ENCODE data around the gene PHEX.

PHEX gene

GRCh38 chrX:21989384-21989783 lies 42.7 kb upstream of the PHEX start:
- Histone ChIP-seq H3K4me1 (ENCODE audit: insufficient read depth, low read length, severe bottlenecking) (peaks cover 5% of the 10 kb centered on the region), H3K36me3 (ENCODE audit: insufficient read depth, low read length) (peaks cover 33% of the 10 kb centered on the region), H3F3A (ENCODE audit: insufficient read depth, low read length) (no peaks in the 10 kb centered on the region), H3K27ac (ENCODE audit: low read depth, low read length, poor library complexity, severe bottlenecking) (no peak overlapping the region), H3K4me2 (ENCODE audit: low read length) (no peak overlapping the region), H4K20me1 (ENCODE audit: insufficient read depth, low read length) (no peaks in the 10 kb centered on the region), H2AFZ (ENCODE audit: low read length) (no peak overlapping the region), H3K79me2 (ENCODE audit: insufficient read depth, low read length) (no peaks in the 10 kb centered on the region), H3K9me3 (ENCODE audit: low read length) (no peaks in the 10 kb centered on the region), H3K9me2 (ENCODE audit: low read depth, low read length) (no peaks in the 10 kb centered on the region), H3K27me3 (ENCODE audit: insufficient read depth, low read length) (no peaks in the 10 kb centered on the region), H3K9ac (ENCODE audit: low read length) (no peak overlapping the region), H3K4me3 (ENCODE audit: low read depth, low read length, poor library complexity, severe bottlenecking) (no peak overlapping the region)
- TF ChIP-seq EZH2 (IDR thresholded peaks at IDR 0.05; ENCODE audit: borderline replicate concordance, low read length): no peak
- no peak for TF ChIP-seq CTCF (IDR thresholded peaks at IDR 0.05; ENCODE audit: low read length)

GRCh38 chrX:21990832-21991231 lies 41.3 kb upstream of the PHEX start:
- no peak overlapping the region for H3K4me3 ChIP-seq (ENCODE audit: low read depth, low read length, poor library complexity, severe bottlenecking)
- peaks cover 5% of the 10 kb centered on the region for H3K4me1 ChIP-seq (ENCODE audit: insufficient read depth, low read length, severe bottlenecking)
- no peaks in the 10 kb centered on the region for H3K9me3 ChIP-seq (ENCODE audit: low read length)
- no peak overlapping the region for H3K27ac ChIP-seq (ENCODE audit: low read depth, low read length, poor library complexity, severe bottlenecking)
- H3K36me3 ChIP-seq (ENCODE audit: insufficient read depth, low read length): peaks cover 33% of the 10 kb centered on the region
- no peak for TF ChIP-seq EZH2 (IDR thresholded peaks at IDR 0.05; ENCODE audit: borderline replicate concordance, low read length)
- TF ChIP-seq CTCF (IDR thresholded peaks at IDR 0.05; ENCODE audit: low read length): no peak
- H3K79me2 ChIP-seq (ENCODE audit: insufficient read depth, low read length): no peaks in the 10 kb centered on the region
- no peak overlapping the region for H3K9ac ChIP-seq (ENCODE audit: low read length)
- no peak overlapping the region for H3K4me2 ChIP-seq (ENCODE audit: low read length)
- H3K9me2 ChIP-seq (ENCODE audit: low read depth, low read length): no peaks in the 10 kb centered on the region
- no peak overlapping the region for H2AFZ ChIP-seq (ENCODE audit: low read length)
- H3K27me3 ChIP-seq (ENCODE audit: insufficient read depth, low read length): no peaks in the 10 kb centered on the region
- no peaks in the 10 kb centered on the region for H3F3A ChIP-seq (ENCODE audit: insufficient read depth, low read length)
- no peaks in the 10 kb centered on the region for H4K20me1 ChIP-seq (ENCODE audit: insufficient read depth, low read length)

GRCh38 chrX:21991504-21991903 lies 40.6 kb upstream of the PHEX start:
- Histone ChIP-seq H3K79me2 (ENCODE audit: insufficient read depth, low read length) (no peaks in the 10 kb centered on the region), H3K9me3 (ENCODE audit: low read length) (no peaks in the 10 kb centered on the region), H3K9ac (ENCODE audit: low read length) (no peak overlapping the region), H4K20me1 (ENCODE audit: insufficient read depth, low read length) (no peaks in the 10 kb centered on the region), H3K4me2 (ENCODE audit: low read length) (no peak overlapping the region), H3K36me3 (ENCODE audit: insufficient read depth, low read length) (peaks cover 30% of the 10 kb centered on the region), H3K27me3 (ENCODE audit: insufficient read depth, low read length) (no peaks in the 10 kb centered on the region), H3K27ac (ENCODE audit: low read depth, low read length, poor library complexity, severe bottlenecking) (no peak overlapping the region), H2AFZ (ENCODE audit: low read length) (no peak overlapping the region), H3K4me1 (ENCODE audit: insufficient read depth, low read length, severe bottlenecking) (peaks cover 5% of the 10 kb centered on the region), H3F3A (ENCODE audit: insufficient read depth, low read length) (no peaks in the 10 kb centered on the region), H3K4me3 (ENCODE audit: low read depth, low read length, poor library complexity, severe bottlenecking) (no peak overlapping the region), H3K9me2 (ENCODE audit: low read depth, low read length) (no peaks in the 10 kb centered on the region)
- no peak for TF ChIP-seq EZH2 (IDR thresholded peaks at IDR 0.05; ENCODE audit: borderline replicate concordance, low read length)
- no peak for TF ChIP-seq CTCF (IDR thresholded peaks at IDR 0.05; ENCODE audit: low read length)
